Psoas muscle (tissue), 8 donors: Measurements from ENCODE around the gene CSNK1A1. TPM values are rescaled to one million over a fixed set of nuclear protein-coding genes. Genes with fewer than 3 reads are reported as not detected.

Experiments
- ATAC-seq, 4 donors: fragments of 200-7000 bp; cut with Tn5 transposase; one replicate each; pipeline ENCODE4 v1.9.1; 2020; ENCODE audit warnings: moderate library complexity in 3 of 4, mild to moderate bottlenecking in 2 of 4
- DNase-seq, 2 donors: peaks; one replicate each; pipeline ENCODE4 v3.0.0-alpha.2; 2020
- H3K27ac ChIP-seq: fragments of 200-600 bp; one replicate; pipeline ENCODE4 v1.8.0; 2022
- H3K27me3 ChIP-seq, 3 donors: fragments of 200-600 bp in 1 of 3; one replicate each; pipeline versions ENCODE4 v1.6.1 to v1.8.0; 2013 to 2022; ENCODE audit warnings: low read length in 2 of 3, mild to moderate bottlenecking in 2 of 3, moderate library complexity in 1 of 3; ENCODE audit not compliant: insufficient read depth in 3 of 3
- H3K36me3 ChIP-seq, 2 donors: fragments of 200-600 bp in 1 of 2; one replicate each; pipeline versions ENCODE4 v1.6.1 to v1.8.0; 2013 to 2022; ENCODE audit warnings: low read depth in 1 of 2, mild to moderate bottlenecking in 1 of 2, moderate library complexity in 1 of 2; ENCODE audit not compliant: insufficient read depth in 1 of 2
- H3K4me1 ChIP-seq: fragments of 200-600 bp; one replicate; pipeline ENCODE4 v1.8.0; 2022
- H3K4me3 ChIP-seq: fragments of 200-600 bp; one replicate; pipeline ENCODE4 v1.8.0; 2022; ENCODE audit warnings: mild to moderate bottlenecking
- H3K9me3 ChIP-seq: fragments of 200-600 bp; one replicate; pipeline ENCODE4 v1.8.0; 2022
- CTCF ChIP-seq: fragments of 200-600 bp; IDR thresholded peaks from one replicate; pipeline ENCODE4 v1.8.0; 2022; ENCODE audit warnings: antibody characterized with exemption
- WGBS, 3 donors: extraction: QIAGEN DNeasy Blood & Tissue Kit; methylation state at CpG; one replicate each; pipeline versions ENCODE4 v1.1.6 to v1.1.7; 2013; 5-methylcytosine and 5-hydroxymethylcytosine counted together
- intact Hi-C, 2 donors: fragments of 100-400 bp; cut with DNase I; formaldehyde crosslinking; loops; one replicate each; pipeline versions ENCODE4 v1.11.0 to v1.14.2; 2022
- polyA plus RNA-seq, 3 donors: library from polyadenylated mRNA; stranded (reverse); fragments of 200-250 nt; gene quantifications; one replicate each; pipeline ENCODE4 v1.2.3, GENCODE V29; 2013
- total RNA-seq, 4 donors: library from RNA; stranded (reverse); fragmentation: NEBNext Ultra II Directional in 2 of 4; extraction: Animal tissue kit (Norgen Biotek cat#: 25700) in 2 of 4; gene quantifications; one replicate each; pipeline versions ENCODE4 v1.2.1 to v1.2.4, GENCODE V29; 2021 to 2023
- donor health status: healthy with polysubstance abuse.
- donor health status: DM: no; HTN: no; CAD: no; lungs with moderate emphysema.
- donor health status: Bipolar disorder and iron deficiency.
- donor health status: healthy.
- donor health status: DM: yes; HTN: yes; CAD: no.
- donor health status: DM: no; HTN: no; CAD: no.
- donor health status: DM: no; HTN: no; CAD: no.
- donor health status: DM: yes; HTN: yes; CAD: no.

CSNK1A1 gene
- total and polyA plus RNA-seq, 7 donors, result 73.6 to 394 (median 201) TPM

- intact Hi-C loops, result no loop called here
- no peak overlapping the region for H3K4me3 ChIP-seq
- no peaks in the 10 kb centered on the region for H3K27me3 ChIP-seq
- H3K27ac ChIP-seq, result peak overlapping the region; percentile 96
- peak; percentile 79 to 84 for DNase-seq
- ATAC-seq, result peak; percentile 36 to 55 (median 41)
- H3K36me3 ChIP-seq, result no peaks in the 10 kb centered on the region
- TF ChIP-seq CTCF, result no peak
- H3K9me3 ChIP-seq, result no peaks in the 10 kb centered on the region
- peaks cover 77% of the 10 kb centered on the region for H3K4me1 ChIP-seq
- WGBS, 3 donors, result 51 to 70% (median 65%) methylated on average over 16 of the region's 16 CpGs
These were observed 98.3 kb downstream of the CSNK1A1 start for GRCh38 chr5:149452665-149453617.

GRCh38 chr5:149452007-149452664 lies 99.1 kb downstream of the CSNK1A1 start:
- intact Hi-C loops, result no loop called here
- H3K4me3 ChIP-seq, result no peak overlapping the region
- H3K4me1 ChIP-seq, result peaks cover 77% of the 10 kb centered on the region
- ATAC-seq, result no peak
- no peaks in the 10 kb centered on the region for H3K27me3 ChIP-seq
- H3K36me3 ChIP-seq, result no peaks in the 10 kb centered on the region
- no peak for TF ChIP-seq CTCF
- 54 to 55% (median 55%) methylated on average over 11 of the region's 11 CpGs for WGBS, 3 donors
- no peaks in the 10 kb centered on the region for H3K9me3 ChIP-seq
- peak overlapping the region; percentile 96 for H3K27ac ChIP-seq
- DNase-seq, result no peak

- peak overlapping the region; percentile 96 for H3K27ac ChIP-seq
- no peak overlapping the region for H3K4me3 ChIP-seq
- H3K27me3 ChIP-seq, result no peaks in the 10 kb centered on the region
- no peaks in the 10 kb centered on the region for H3K36me3 ChIP-seq
- ATAC-seq (peak; percentile 54 to 75 (median 58)), DNase-seq (peak; percentile 77 to 87)
- intact Hi-C loops, result no loop called here
- no peak for TF ChIP-seq CTCF
- peaks cover 75% of the 10 kb centered on the region for H3K4me1 ChIP-seq
- no peaks in the 10 kb centered on the region for H3K9me3 ChIP-seq
- 5 to 7% (median 7%) methylated on average over 3 of the region's 3 CpGs for WGBS, 3 donors
These were observed 101.0 kb downstream of the CSNK1A1 start for GRCh38 chr5:149450199-149450598.

GRCh38 chr5:149448831-149449714 lies 102.2 kb downstream of the CSNK1A1 start:
- H3K36me3 ChIP-seq, result no peaks in the 10 kb centered on the region
- ATAC-seq (no peak), DNase-seq (no peak)
- no peak overlapping the region for H3K4me3 ChIP-seq
- peak; percentile 35 for TF ChIP-seq CTCF
- no peaks in the 10 kb centered on the region for H3K27me3 ChIP-seq
- H3K4me1 ChIP-seq, result peaks cover 67% of the 10 kb centered on the region
- intact Hi-C loops, result loop anchor here in 1 of 2 donors (5.0 kb wide), 1 partner anchor 38 kb away; no protein-coding TSS in a partner anchor
- H3K27ac ChIP-seq, result peak overlapping the region; percentile 96
- 85 to 87% (median 86%) methylated on average over 7 of the region's 7 CpGs for WGBS, 3 donors
- no peaks in the 10 kb centered on the region for H3K9me3 ChIP-seq
